OCI-LY3 (cell line): Measurements from ENCODE around the gene MREG.

Experiments
- EZH2phosphoT487 ChIP-seq: fragments of 200-600 bp; shearing (Covaris generic); IDR thresholded peaks from 2 replicates; pipeline ENCODE4 v1.6.1; 2018; ENCODE audit warnings: antibody characterized with exemption, mixed run types, low read depth
- TF ChIP-seq, protein P1 (sequence below): fragments of 200-600, 300-600 bp; sonication (generic); IDR thresholded peaks from 2 replicates; pipeline ENCODE4 v1.5.1; 2014; ENCODE audit warnings: antibody characterized with exemption, low read length, low read depth

DNA sequence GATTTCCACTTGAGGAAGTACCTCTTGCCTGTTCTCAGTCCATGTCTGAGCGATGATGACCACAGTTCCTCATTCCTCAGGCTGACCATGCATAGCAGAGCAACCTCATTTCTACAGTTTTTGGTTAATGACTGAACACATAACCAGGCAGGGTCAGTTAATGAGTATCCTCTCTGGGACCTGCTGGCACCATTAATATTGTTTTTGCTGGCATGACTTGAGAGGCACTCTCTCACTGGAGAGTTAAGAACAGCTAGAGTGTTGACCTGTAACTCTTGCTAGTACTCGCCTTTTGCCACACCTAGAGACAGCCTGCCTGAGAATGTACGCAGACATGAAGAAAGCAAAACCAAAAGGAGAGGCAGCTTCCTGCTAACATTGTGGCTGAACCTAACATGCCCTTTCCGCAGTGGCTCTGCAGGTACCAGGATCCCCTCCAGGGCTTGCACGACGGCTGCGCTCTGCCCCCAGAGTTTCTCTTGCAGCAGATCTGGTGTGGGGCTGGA is 44.4 kb upstream of the MREG start:
- TF ChIP-seq, protein P1, sequence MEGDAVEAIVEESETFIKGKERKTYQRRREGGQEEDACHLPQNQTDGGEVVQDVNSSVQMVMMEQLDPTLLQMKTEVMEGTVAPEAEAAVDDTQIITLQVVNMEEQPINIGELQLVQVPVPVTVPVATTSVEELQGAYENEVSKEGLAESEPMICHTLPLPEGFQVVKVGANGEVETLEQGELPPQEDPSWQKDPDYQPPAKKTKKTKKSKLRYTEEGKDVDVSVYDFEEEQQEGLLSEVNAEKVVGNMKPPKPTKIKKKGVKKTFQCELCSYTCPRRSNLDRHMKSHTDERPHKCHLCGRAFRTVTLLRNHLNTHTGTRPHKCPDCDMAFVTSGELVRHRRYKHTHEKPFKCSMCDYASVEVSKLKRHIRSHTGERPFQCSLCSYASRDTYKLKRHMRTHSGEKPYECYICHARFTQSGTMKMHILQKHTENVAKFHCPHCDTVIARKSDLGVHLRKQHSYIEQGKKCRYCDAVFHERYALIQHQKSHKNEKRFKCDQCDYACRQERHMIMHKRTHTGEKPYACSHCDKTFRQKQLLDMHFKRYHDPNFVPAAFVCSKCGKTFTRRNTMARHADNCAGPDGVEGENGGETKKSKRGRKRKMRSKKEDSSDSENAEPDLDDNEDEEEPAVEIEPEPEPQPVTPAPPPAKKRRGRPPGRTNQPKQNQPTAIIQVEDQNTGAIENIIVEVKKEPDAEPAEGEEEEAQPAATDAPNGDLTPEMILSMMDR, result no peak
- no peak for TF ChIP-seq EZH2phosphoT487
